WTC11 (cell line): ENCODE data around the gene HK2. TPM values are rescaled to one million over a fixed set of nuclear protein-coding genes. Genes with fewer than 3 reads are reported as not detected.
"Not testable (repeated sequence)": the region's sequence is repeated elsewhere in the genome, so short reads cannot be mapped to it uniquely, and the experiment has no call there.

Source experiments
- ATAC-seq: fragments of 200-7000 bp; cut with Tn5 transposase; 2 replicates; pipeline ENCODE4 v1.10.0; 2021; ENCODE audit warnings: mild to moderate bottlenecking, moderate library complexity
- CTCF ChIA-PET: fragments of 300-600 bp; sonication (Branson Sonifier 250); formaldehyde crosslinking; loops from one replicate; lab custom pipeline; 2021; ENCODE audit warnings: antibody characterized with exemption; lab: Charles Lee
- POLR2A ChIA-PET: fragments of 350-600 bp; sonication (Branson Sonifier 250); formaldehyde crosslinking; loops from one replicate; lab custom pipeline; 2021; ENCODE audit warnings: antibody characterized with exemption; lab: Charles Lee
- DNase-seq: peaks from one replicate; pipeline ENCODE4 v3.0.0; 2021; ENCODE audit warnings: low spot score
- H3K27ac Mint-ChIP-seq: 2 replicates; pipeline ENCODE4 v1.8.0; 2021; ENCODE audit warnings: mixed read lengths
- H3K27me3 Mint-ChIP-seq: 2 replicates; pipeline ENCODE4 v1.8.0; 2021; ENCODE audit warnings: low read depth, mild to moderate bottlenecking, moderate library complexity, mixed read lengths
- H3K36me3 Mint-ChIP-seq: 2 replicates; pipeline ENCODE4 v1.8.0; 2021; ENCODE audit warnings: mixed read lengths
- H3K4me1 Mint-ChIP-seq: 2 replicates; pipeline ENCODE4 v1.8.0; 2022; ENCODE audit warnings: mixed read lengths
- H3K4me3 Mint-ChIP-seq: 2 replicates; pipeline ENCODE4 v1.8.0; 2021; ENCODE audit warnings: mild to moderate bottlenecking, moderate library complexity, mixed read lengths
- H3K9me3 Mint-ChIP-seq: 2 replicates; pipeline ENCODE4 v1.8.0; 2021; ENCODE audit warnings: mixed read lengths
- ESRRA ChIP-seq: sonication (generic); formaldehyde crosslinking; IDR thresholded peaks from 2 replicates; pipeline ENCODE4 v1.8.1; 2022; ENCODE audit warnings: mild to moderate bottlenecking, missing genetic modification reagents, borderline replicate concordance
- FOXJ3 ChIP-seq: sonication (generic); formaldehyde crosslinking; IDR thresholded peaks from 2 replicates; pipeline ENCODE4 v1.9.0; 2021; ENCODE audit warnings: missing genetic modification reagents, mild to moderate bottlenecking, borderline replicate concordance
- FOXP1 ChIP-seq: sonication (generic); formaldehyde crosslinking; IDR thresholded peaks from 2 replicates; pipeline ENCODE4 v1.8.0; 2022; ENCODE audit warnings: missing genetic modification reagents, mild to moderate bottlenecking, moderate library complexity, borderline replicate concordance
- GABPB1 ChIP-seq: sonication (generic); formaldehyde crosslinking; IDR thresholded peaks from 2 replicates; pipeline ENCODE4 v1.8.1; 2023; ENCODE audit warnings: mild to moderate bottlenecking, missing genetic modification reagents
- GTF2I ChIP-seq: fragments of 250-450 bp; sonication (Bioruptor Pico); conservative IDR thresholded peaks from 2 replicates; pipeline ENCODE4 v1.4.0; 2021; ENCODE audit warnings: mild to moderate bottlenecking
- JAZF1 ChIP-seq: fragments of 250-450 bp; sonication (Bioruptor Pico); IDR thresholded peaks from 2 replicates; pipeline ENCODE4 v1.9.0; 2021; ENCODE audit warnings: moderate library complexity, mild to moderate bottlenecking, inconsistent platforms
- MXD4 ChIP-seq: fragments of 250-450 bp; sonication (Bioruptor Pico); IDR thresholded peaks from 2 replicates; pipeline ENCODE4 v1.8.0; 2021; ENCODE audit warnings: mild to moderate bottlenecking, moderate library complexity, borderline replicate concordance
- NR1H2 ChIP-seq: sonication (generic); formaldehyde crosslinking; IDR thresholded peaks from 2 replicates; pipeline ENCODE4 v1.9.0; 2021; ENCODE audit warnings: mild to moderate bottlenecking, moderate library complexity, missing genetic modification reagents
- NR3C1 ChIP-seq: sonication (generic); formaldehyde crosslinking; conservative IDR thresholded peaks from 2 replicates; pipeline ENCODE4 v1.8.1; 2023; ENCODE audit warnings: low read depth, mild to moderate bottlenecking, missing genetic modification reagents
- SP1 ChIP-seq: sonication (generic); formaldehyde crosslinking; conservative IDR thresholded peaks from 2 replicates; pipeline ENCODE4 v1.8.1; 2022; ENCODE audit warnings: missing genetic modification reagents
- TEAD1 ChIP-seq: sonication (generic); formaldehyde crosslinking; IDR thresholded peaks from 2 replicates; pipeline ENCODE4 v1.8.0; 2022; ENCODE audit warnings: mild to moderate bottlenecking, missing genetic modification reagents
- ZNF138 ChIP-seq: sonication (generic); formaldehyde crosslinking; conservative IDR thresholded peaks from 2 replicates; pipeline ENCODE4 v1.8.1; 2022; ENCODE audit warnings: mild to moderate bottlenecking, moderate library complexity, missing genetic modification reagents
- ZNF219 ChIP-seq: sonication (generic); formaldehyde crosslinking; IDR thresholded peaks from 2 replicates; pipeline ENCODE4 v1.8.0; 2023; ENCODE audit warnings: missing genetic modification reagents, mild to moderate bottlenecking, borderline replicate concordance
- ZNF232 ChIP-seq: sonication (generic); formaldehyde crosslinking; IDR thresholded peaks from 2 replicates; pipeline ENCODE4 v1.8.0; 2022; ENCODE audit warnings: mild to moderate bottlenecking, missing genetic modification reagents
- ZNF396 ChIP-seq: fragments of 250-450 bp; sonication (Bioruptor Pico); IDR thresholded peaks from 2 replicates; pipeline ENCODE4 v1.8.0; 2021; ENCODE audit warnings: mild to moderate bottlenecking, moderate library complexity, borderline replicate concordance
- total RNA-seq: library from RNA; stranded (reverse); gene quantifications from 3 replicates; pipeline ENCODE4 v1.2.3, GENCODE V29; 2021
- TF ChIP-seq, protein P1 (sequence below): sonication (generic); formaldehyde crosslinking; IDR thresholded peaks from 2 replicates; pipeline ENCODE4 v1.8.0; 2022; ENCODE audit warnings: missing genetic modification reagents
- TF ChIP-seq, protein P2 (sequence below): sonication (generic); formaldehyde crosslinking; IDR thresholded peaks from 2 replicates; pipeline ENCODE4 v1.8.1; 2023; ENCODE audit warnings: mild to moderate bottlenecking, missing genetic modification reagents, borderline replicate concordance
- TF ChIP-seq, protein P3 (sequence below): sonication (generic); formaldehyde crosslinking; IDR thresholded peaks from 2 replicates; pipeline ENCODE4 v1.8.1; 2022; ENCODE audit warnings: low read depth, missing genetic modification reagents, borderline replicate concordance
- TF ChIP-seq, protein P4 (sequence below): sonication (generic); formaldehyde crosslinking; IDR thresholded peaks from 2 replicates; pipeline ENCODE4 v1.8.0; 2022; ENCODE audit warnings: mild to moderate bottlenecking, missing genetic modification reagents
- TF ChIP-seq, protein P5 (sequence below): sonication (generic); formaldehyde crosslinking; IDR thresholded peaks from 2 replicates; pipeline ENCODE4 v1.8.0; 2022; ENCODE audit warnings: mild to moderate bottlenecking, missing genetic modification reagents
- TF ChIP-seq, protein P6 (sequence below): sonication (generic); formaldehyde crosslinking; IDR thresholded peaks from 2 replicates; pipeline ENCODE4 v1.8.0; 2022; ENCODE audit warnings: mild to moderate bottlenecking, missing genetic modification reagents

The HK2 gene
- total RNA-seq, 1 experiment from 2014 or later, result 61.6 TPM

DNA sequence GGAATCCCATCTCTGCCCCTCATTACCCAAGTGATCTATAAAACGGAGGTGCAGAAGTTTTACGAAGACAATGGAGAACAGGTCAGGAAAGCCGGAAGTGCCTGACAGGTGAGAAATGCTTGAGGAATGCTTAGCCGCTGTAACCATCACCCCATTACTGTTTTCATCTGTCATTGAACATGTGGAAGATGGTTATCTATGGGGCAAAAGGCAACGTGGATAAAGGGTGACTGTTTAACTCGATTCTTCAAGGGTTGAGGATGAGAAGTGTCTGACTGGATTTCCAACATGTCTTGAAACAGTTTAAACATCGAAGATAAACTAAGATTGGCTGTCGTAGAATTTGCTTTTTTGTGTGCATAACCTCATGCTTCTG lies 17.3 kb downstream of the HK2 start (continued):
- TF ChIP-seq, protein P1, sequence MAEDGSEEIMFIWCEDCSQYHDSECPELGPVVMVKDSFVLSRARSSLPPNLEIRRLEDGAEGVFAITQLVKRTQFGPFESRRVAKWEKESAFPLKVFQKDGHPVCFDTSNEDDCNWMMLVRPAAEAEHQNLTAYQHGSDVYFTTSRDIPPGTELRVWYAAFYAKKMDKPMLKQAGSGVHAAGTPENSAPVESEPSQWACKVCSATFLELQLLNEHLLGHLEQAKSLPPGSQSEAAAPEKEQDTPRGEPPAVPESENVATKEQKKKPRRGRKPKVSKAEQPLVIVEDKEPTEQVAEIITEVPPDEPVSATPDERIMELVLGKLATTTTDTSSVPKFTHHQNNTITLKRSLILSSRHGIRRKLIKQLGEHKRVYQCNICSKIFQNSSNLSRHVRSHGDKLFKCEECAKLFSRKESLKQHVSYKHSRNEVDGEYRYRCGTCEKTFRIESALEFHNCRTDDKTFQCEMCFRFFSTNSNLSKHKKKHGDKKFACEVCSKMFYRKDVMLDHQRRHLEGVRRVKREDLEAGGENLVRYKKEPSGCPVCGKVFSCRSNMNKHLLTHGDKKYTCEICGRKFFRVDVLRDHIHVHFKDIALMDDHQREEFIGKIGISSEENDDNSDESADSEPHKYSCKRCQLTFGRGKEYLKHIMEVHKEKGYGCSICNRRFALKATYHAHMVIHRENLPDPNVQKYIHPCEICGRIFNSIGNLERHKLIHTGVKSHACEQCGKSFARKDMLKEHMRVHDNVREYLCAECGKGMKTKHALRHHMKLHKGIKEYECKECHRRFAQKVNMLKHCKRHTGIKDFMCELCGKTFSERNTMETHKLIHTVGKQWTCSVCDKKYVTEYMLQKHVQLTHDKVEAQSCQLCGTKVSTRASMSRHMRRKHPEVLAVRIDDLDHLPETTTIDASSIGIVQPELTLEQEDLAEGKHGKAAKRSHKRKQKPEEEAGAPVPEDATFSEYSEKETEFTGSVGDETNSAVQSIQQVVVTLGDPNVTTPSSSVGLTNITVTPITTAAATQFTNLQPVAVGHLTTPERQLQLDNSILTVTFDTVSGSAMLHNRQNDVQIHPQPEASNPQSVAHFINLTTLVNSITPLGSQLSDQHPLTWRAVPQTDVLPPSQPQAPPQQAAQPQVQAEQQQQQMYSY (CRISPR knock-in tag), result no peak
- TF ChIP-seq, protein P2, sequence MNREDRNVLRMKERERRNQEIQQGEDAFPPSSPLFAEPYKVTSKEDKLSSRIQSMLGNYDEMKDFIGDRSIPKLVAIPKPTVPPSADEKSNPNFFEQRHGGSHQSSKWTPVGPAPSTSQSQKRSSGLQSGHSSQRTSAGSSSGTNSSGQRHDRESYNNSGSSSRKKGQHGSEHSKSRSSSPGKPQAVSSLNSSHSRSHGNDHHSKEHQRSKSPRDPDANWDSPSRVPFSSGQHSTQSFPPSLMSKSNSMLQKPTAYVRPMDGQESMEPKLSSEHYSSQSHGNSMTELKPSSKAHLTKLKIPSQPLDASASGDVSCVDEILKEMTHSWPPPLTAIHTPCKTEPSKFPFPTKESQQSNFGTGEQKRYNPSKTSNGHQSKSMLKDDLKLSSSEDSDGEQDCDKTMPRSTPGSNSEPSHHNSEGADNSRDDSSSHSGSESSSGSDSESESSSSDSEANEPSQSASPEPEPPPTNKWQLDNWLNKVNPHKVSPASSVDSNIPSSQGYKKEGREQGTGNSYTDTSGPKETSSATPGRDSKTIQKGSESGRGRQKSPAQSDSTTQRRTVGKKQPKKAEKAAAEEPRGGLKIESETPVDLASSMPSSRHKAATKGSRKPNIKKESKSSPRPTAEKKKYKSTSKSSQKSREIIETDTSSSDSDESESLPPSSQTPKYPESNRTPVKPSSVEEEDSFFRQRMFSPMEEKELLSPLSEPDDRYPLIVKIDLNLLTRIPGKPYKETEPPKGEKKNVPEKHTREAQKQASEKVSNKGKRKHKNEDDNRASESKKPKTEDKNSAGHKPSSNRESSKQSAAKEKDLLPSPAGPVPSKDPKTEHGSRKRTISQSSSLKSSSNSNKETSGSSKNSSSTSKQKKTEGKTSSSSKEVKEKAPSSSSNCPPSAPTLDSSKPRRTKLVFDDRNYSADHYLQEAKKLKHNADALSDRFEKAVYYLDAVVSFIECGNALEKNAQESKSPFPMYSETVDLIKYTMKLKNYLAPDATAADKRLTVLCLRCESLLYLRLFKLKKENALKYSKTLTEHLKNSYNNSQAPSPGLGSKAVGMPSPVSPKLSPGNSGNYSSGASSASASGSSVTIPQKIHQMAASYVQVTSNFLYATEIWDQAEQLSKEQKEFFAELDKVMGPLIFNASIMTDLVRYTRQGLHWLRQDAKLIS (CRISPR knock-in tag), result no peak
- TF ChIP-seq FOXJ3 (CRISPR knock-in tag) (no peak), ESRRA (CRISPR knock-in tag) (no peak)
- TF ChIP-seq, all 79 proteins: peak for 0

DNA sequence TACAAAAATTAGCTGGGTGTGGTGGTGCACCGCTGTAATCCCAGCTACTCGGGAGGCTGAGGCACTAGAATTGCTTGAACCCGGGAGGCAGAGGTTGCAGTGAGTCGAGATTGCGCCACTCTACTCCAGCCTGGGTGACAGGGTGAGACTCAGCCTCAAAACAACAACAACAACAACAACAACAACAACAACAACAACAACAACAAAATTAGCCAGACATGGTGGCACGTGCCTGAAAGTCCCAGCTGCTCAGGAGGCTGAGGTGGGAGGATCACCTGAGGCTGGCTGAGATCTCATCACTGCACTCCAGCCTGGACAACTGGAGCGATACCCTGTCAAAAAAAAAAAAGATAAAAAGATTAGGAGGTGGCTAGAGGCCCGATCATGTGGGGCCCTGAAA lies 19.4 kb downstream of the HK2 start:
- H3K4me1 Mint-ChIP-seq, result peaks cover 54% of the 10 kb centered on the region
- DNase-seq, H3K4me3 Mint-ChIP-seq, H3K27me3 Mint-ChIP-seq, H3K27ac Mint-ChIP-seq, ATAC-seq, POLR2A ChIA-PET, H3K9me3 Mint-ChIP-seq: not testable (repeated sequence)
- H3K36me3 Mint-ChIP-seq, result peaks cover 39% of the 10 kb centered on the region
- CTCF ChIA-PET, result interaction anchor here (0.6 kb wide), 1 partner anchor 16 kb away, joined by 4 read pairs; no protein-coding TSS in a partner anchor

DNA sequence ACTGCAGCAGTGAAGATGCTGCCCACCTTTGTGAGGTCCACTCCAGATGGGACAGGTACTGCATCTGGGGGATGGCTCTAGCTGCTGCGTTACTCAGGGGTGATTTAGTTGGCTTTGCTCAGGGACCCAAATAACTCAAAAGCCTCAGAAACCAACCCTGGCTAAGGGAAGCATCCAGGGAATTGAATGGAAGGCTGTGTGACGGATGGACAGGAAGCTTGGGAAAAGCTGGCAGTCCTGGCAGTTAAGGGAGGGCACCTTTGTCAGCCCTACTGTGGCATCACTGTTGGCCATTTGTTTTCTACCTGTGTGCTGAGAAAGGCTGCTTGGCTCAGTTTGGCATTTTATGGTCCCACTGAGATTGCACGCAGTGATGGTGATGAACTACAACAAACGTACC lies 20.5 kb downstream of the HK2 start:
- Mint-ChIP-seq H3K27me3 (no peaks in the 10 kb centered on the region), H3K36me3 (peaks cover 44% of the 10 kb centered on the region), H3K9me3 (no peaks in the 10 kb centered on the region), H3K27ac (peak overlapping the region; percentile 36; the same call in 1 of the 2 replicates), H3K4me3 (no peak overlapping the region), H3K4me1 (peaks cover 48% of the 10 kb centered on the region)
- no peak for ATAC-seq
- CTCF ChIA-PET, result no interaction called here
- DNase-seq, result no peak
- POLR2A ChIA-PET, result no interaction called here
- TF ChIP-seq, protein P3, sequence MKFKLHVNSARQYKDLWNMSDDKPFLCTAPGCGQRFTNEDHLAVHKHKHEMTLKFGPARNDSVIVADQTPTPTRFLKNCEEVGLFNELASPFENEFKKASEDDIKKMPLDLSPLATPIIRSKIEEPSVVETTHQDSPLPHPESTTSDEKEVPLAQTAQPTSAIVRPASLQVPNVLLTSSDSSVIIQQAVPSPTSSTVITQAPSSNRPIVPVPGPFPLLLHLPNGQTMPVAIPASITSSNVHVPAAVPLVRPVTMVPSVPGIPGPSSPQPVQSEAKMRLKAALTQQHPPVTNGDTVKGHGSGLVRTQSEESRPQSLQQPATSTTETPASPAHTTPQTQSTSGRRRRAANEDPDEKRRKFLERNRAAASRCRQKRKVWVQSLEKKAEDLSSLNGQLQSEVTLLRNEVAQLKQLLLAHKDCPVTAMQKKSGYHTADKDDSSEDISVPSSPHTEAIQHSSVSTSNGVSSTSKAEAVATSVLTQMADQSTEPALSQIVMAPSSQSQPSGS (CRISPR knock-in tag), result no peak
- TF ChIP-seq JAZF1, result no peak
- TF ChIP-seq, protein P4, sequence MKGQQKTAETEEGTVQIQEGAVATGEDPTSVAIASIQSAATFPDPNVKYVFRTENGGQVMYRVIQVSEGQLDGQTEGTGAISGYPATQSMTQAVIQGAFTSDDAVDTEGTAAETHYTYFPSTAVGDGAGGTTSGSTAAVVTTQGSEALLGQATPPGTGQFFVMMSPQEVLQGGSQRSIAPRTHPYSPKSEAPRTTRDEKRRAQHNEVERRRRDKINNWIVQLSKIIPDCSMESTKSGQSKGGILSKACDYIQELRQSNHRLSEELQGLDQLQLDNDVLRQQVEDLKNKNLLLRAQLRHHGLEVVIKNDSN, result no peak
- no peak for TF ChIP-seq ZNF396 (CRISPR knock-in tag)
- no peak for TF ChIP-seq GTF2I
- no peak for TF ChIP-seq GABPB1 (CRISPR knock-in tag)
- TF ChIP-seq, protein P5, sequence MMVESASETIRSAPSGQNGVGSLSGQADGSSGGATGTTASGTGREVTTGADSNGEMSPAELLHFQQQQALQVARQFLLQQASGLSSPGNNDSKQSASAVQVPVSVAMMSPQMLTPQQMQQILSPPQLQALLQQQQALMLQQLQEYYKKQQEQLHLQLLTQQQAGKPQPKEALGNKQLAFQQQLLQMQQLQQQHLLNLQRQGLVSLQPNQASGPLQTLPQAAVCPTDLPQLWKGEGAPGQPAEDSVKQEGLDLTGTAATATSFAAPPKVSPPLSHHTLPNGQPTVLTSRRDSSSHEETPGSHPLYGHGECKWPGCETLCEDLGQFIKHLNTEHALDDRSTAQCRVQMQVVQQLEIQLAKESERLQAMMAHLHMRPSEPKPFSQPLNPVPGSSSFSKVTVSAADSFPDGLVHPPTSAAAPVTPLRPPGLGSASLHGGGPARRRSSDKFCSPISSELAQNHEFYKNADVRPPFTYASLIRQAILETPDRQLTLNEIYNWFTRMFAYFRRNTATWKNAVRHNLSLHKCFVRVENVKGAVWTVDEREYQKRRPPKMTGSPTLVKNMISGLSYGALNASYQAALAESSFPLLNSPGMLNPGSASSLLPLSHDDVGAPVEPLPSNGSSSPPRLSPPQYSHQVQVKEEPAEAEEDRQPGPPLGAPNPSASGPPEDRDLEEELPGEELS, result no peak
- no peak for TF ChIP-seq TEAD1 (CRISPR knock-in tag)
- TF ChIP-seq ZNF232 (CRISPR knock-in tag), result no peak
- TF ChIP-seq FOXP1 (CRISPR knock-in tag), result no peak
- TF ChIP-seq NR3C1 (CRISPR knock-in tag), result no peak
- no peak for TF ChIP-seq MXD4 (CRISPR knock-in tag)
- no peak for TF ChIP-seq ZNF138 (CRISPR knock-in tag)
- no peak for TF ChIP-seq NR1H2 (CRISPR knock-in tag)
- no peak for TF ChIP-seq SP1 (CRISPR knock-in tag)
- TF ChIP-seq, protein P6, sequence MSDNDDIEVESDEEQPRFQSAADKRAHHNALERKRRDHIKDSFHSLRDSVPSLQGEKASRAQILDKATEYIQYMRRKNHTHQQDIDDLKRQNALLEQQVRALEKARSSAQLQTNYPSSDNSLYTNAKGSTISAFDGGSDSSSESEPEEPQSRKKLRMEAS (CRISPR knock-in tag), result no peak
- TF ChIP-seq ZNF219, result no peak
